Smooth muscle cell (in vitro differentiated cells): Measurements from ENCODE around the gene RAB1B. TPM values are rescaled to one million over a fixed set of nuclear protein-coding genes. Genes with fewer than 3 reads are reported as not detected.
A peak's percentile ranks its signal among the peaks of the same experiment; 100 is the strongest.

Experiments
- DNase-seq: peaks from one replicate; lab custom pipeline; 2025; ENCODE audit not compliant: unreplicated experiment; lab: John Stamatoyannopoulos, UW
- H2AFZ ChIP-seq: fragments of 200-600 bp; sonication (generic); 2 replicates; pipeline ENCODE4 v1.6.0; 2016; ENCODE audit warnings: antibody characterized with exemption, low read depth, mild to moderate bottlenecking
- H3F3A ChIP-seq: fragments of 200-600 bp; sonication (generic); 2 replicates; pipeline ENCODE4 v1.6.0; 2017; ENCODE audit warnings: antibody characterized with exemption, low read depth
- H3K27ac ChIP-seq: fragments of 200-600 bp; sonication (generic); 2 replicates; pipeline ENCODE4 v1.5.1; 2016; ENCODE audit warnings: low read depth, mild to moderate bottlenecking
- H3K27me3 ChIP-seq: fragments of 200-600 bp; sonication (generic); 2 replicates; pipeline ENCODE4 v1.6.1; 2016; ENCODE audit warnings: low read depth, mild to moderate bottlenecking
- H3K36me3 ChIP-seq: fragments of 200-600 bp; sonication (generic); 2 replicates; pipeline ENCODE4 v1.5.1; 2016; ENCODE audit warnings: low read depth
- H3K4me1 ChIP-seq: fragments of 200-600 bp; sonication (generic); 2 replicates; pipeline ENCODE4 v1.5.1; 2016; ENCODE audit warnings: low read depth
- H3K4me2 ChIP-seq: fragments of 200-600 bp; sonication (generic); 2 replicates; pipeline ENCODE4 v1.6.0; 2016; ENCODE audit warnings: mild to moderate bottlenecking
- H3K4me3 ChIP-seq: fragments of 200-600 bp; sonication (generic); 2 replicates; pipeline ENCODE4 v1.5.1; 2016; ENCODE audit warnings: mild to moderate bottlenecking
- H3K79me2 ChIP-seq: fragments of 200-600 bp; sonication (generic); 2 replicates; pipeline ENCODE4 v1.6.0; 2016; ENCODE audit warnings: low read depth, mild to moderate bottlenecking
- H3K9ac ChIP-seq: fragments of 200-600 bp; sonication (generic); 2 replicates; pipeline ENCODE4 v1.6.0; 2016; ENCODE audit warnings: low read depth
- H3K9me3 ChIP-seq: fragments of 200-600 bp; sonication (generic); replicated peaks from 2 replicates; pipeline ENCODE4 v1.5.1; 2016; ENCODE audit warnings: low read depth
- H4K20me1 ChIP-seq: fragments of 200-600 bp; sonication (generic); 2 replicates; pipeline ENCODE4 v1.6.0; 2016; ENCODE audit warnings: low read depth
- WGBS: methylation state at CpG from one replicate; pipeline ENCODE4 v1.1.7; 2016; ENCODE audit warnings: low lambda C conversion rate; 5-methylcytosine and 5-hydroxymethylcytosine counted together
- polyA plus RNA-seq: library from polyadenylated mRNA; unstranded; fragments of >200 nt; fragmentation: Nextera tagmentation; extraction: Ambion mirVana; gene quantifications from 2 replicates; pipeline ENCODE4 v1.2.1, GENCODE V29; 2016
- total RNA-seq: library from RNA; depleted of rRNA; stranded (reverse); fragments of >200 nt; gene quantifications from 2 replicates; pipeline ENCODE4 v1.2.3, GENCODE V29; 2014
- TF ChIP-seq, protein P1 (sequence below): fragments of 200-600 bp; sonication (generic); IDR thresholded peaks from 2 replicates; pipeline ENCODE4 v1.5.1; 2017; ENCODE audit warnings: borderline replicate concordance, mild to moderate bottlenecking, antibody characterized with exemption; ENCODE audit not compliant: insufficient read depth, poor library complexity, severe bottlenecking

RAB1B gene
- total and polyA plus RNA-seq, 2 experiments from 2014 or later = 20.9 to 53.3 TPM

DNA sequence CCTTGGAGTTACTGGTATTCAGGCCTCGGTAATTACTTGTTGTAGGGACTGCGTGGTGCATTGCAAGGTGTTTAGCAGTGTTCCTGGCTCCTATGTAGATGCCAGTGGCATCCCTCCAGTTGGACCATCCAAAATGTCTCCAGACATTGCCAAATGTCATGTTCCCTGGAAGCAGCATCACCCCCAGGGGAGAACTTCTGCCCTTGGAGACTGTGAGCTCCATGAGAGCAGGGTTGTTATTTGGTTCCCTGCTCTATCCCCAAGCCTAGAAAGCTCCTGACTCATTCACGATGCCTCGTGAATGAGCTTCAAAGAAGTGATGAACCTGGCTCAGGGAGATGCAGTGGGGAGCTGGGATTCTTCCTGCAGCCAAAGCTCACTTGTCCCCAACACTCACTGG lies 53.2 kb downstream of the RAB1B start:
- no peaks in the 10 kb centered on the region for H3K9me3 ChIP-seq
- peaks cover 3% of the 10 kb centered on the region for H3K79me2 ChIP-seq
- H3K4me2 ChIP-seq = no peak overlapping the region
- H3K36me3 ChIP-seq = no peaks in the 10 kb centered on the region
- no peaks in the 10 kb centered on the region for H4K20me1 ChIP-seq
- H2AFZ ChIP-seq = no peak overlapping the region
- TF ChIP-seq, protein P1, sequence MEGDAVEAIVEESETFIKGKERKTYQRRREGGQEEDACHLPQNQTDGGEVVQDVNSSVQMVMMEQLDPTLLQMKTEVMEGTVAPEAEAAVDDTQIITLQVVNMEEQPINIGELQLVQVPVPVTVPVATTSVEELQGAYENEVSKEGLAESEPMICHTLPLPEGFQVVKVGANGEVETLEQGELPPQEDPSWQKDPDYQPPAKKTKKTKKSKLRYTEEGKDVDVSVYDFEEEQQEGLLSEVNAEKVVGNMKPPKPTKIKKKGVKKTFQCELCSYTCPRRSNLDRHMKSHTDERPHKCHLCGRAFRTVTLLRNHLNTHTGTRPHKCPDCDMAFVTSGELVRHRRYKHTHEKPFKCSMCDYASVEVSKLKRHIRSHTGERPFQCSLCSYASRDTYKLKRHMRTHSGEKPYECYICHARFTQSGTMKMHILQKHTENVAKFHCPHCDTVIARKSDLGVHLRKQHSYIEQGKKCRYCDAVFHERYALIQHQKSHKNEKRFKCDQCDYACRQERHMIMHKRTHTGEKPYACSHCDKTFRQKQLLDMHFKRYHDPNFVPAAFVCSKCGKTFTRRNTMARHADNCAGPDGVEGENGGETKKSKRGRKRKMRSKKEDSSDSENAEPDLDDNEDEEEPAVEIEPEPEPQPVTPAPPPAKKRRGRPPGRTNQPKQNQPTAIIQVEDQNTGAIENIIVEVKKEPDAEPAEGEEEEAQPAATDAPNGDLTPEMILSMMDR = no peak
- H3K4me1 ChIP-seq = peaks cover 36% of the 10 kb centered on the region
- H3K9ac ChIP-seq = no peak overlapping the region
- H3K27me3 ChIP-seq = no peaks in the 10 kb centered on the region
- no peak for DNase-seq
- 83% methylated on average over 4 of the region's 4 CpGs for WGBS
- no peak overlapping the region for H3K27ac ChIP-seq
- peaks cover 18% of the 10 kb centered on the region for H3F3A ChIP-seq
- no peak overlapping the region for H3K4me3 ChIP-seq

- Histone ChIP-seq H3K36me3 (no peaks in the 10 kb centered on the region), H3K4me3 (no peak overlapping the region), H3K9ac (no peak overlapping the region), H3K79me2 (no peaks in the 10 kb centered on the region), H3K27ac (no peak overlapping the region), H3K4me1 (peaks cover 34% of the 10 kb centered on the region), H3K27me3 (no peaks in the 10 kb centered on the region), H2AFZ (no peak overlapping the region), H3K9me3 (no peaks in the 10 kb centered on the region), H3F3A (peaks cover 12% of the 10 kb centered on the region), H4K20me1 (no peaks in the 10 kb centered on the region), H3K4me2 (no peak overlapping the region)
- WGBS = 93% methylated on average over 7 of the region's 11 CpGs
- TF ChIP-seq, protein P1 = no peak
- no peak for DNase-seq
These were observed 54.4 kb downstream of the RAB1B start for GRCh38 chr11:66322732-66323427.

- H3K27me3 ChIP-seq = no peaks in the 10 kb centered on the region
- H3K9ac ChIP-seq = no peak overlapping the region
- TF ChIP-seq, protein P1 = no peak
- no peaks in the 10 kb centered on the region for H3K79me2 ChIP-seq
- WGBS = 100% methylated on average over 1 of the region's 1 CpG
- no peak overlapping the region for H2AFZ ChIP-seq
- H3K4me2 ChIP-seq = no peak overlapping the region
- no peaks in the 10 kb centered on the region for H4K20me1 ChIP-seq
- H3F3A ChIP-seq = peaks cover 4% of the 10 kb centered on the region
- H3K36me3 ChIP-seq = no peaks in the 10 kb centered on the region
- no peaks in the 10 kb centered on the region for H3K9me3 ChIP-seq
- DNase-seq = no peak
- no peak overlapping the region for H3K27ac ChIP-seq
- H3K4me3 ChIP-seq = no peak overlapping the region
- H3K4me1 ChIP-seq = peaks cover 28% of the 10 kb centered on the region
These were observed 55.2 kb downstream of the RAB1B start for GRCh38 chr11:66323684-66324083.

DNA sequence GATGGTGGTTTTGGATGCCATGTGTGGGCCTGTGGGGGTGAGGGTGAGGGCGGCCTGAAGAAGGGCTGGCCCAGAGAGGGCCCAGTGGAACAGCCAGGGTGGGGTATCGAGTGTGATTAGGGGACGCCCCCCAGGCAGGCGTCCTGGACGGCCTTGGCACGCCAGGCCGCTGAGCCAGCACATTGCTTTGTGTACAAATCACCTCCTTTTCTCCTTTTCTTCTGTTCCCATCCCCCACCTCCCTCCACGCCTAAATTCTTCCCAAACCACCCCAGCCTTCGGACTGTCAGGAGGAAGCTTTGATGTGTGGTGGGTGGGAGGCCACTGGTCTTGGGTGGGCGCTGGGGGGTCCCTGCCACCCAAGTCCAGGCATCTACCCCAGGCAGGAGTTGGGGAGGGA lies 56.2 kb downstream of the RAB1B start:
- no peaks in the 10 kb centered on the region for H3K27me3 ChIP-seq
- no peaks in the 10 kb centered on the region for H3K9me3 ChIP-seq
- TF ChIP-seq, protein P1 = no peak
- no peak overlapping the region for H3K9ac ChIP-seq
- peak overlapping the region; percentile 69 for H3K27ac ChIP-seq
- H3K36me3 ChIP-seq = no peaks in the 10 kb centered on the region
- peaks cover 3% of the 10 kb centered on the region for H3F3A ChIP-seq
- no peaks in the 10 kb centered on the region for H4K20me1 ChIP-seq
- no peaks in the 10 kb centered on the region for H3K79me2 ChIP-seq
- H2AFZ ChIP-seq = no peak overlapping the region
- no peak for DNase-seq
- peak overlapping the region; percentile 46 for H3K4me2 ChIP-seq
- peaks cover 28% of the 10 kb centered on the region for H3K4me1 ChIP-seq
- no peak overlapping the region for H3K4me3 ChIP-seq
- WGBS = 27% methylated on average over 2 of the region's 10 CpGs
